ENCODE measurements around the gene TSC22D2.

The TSC22D2 gene

DNA sequence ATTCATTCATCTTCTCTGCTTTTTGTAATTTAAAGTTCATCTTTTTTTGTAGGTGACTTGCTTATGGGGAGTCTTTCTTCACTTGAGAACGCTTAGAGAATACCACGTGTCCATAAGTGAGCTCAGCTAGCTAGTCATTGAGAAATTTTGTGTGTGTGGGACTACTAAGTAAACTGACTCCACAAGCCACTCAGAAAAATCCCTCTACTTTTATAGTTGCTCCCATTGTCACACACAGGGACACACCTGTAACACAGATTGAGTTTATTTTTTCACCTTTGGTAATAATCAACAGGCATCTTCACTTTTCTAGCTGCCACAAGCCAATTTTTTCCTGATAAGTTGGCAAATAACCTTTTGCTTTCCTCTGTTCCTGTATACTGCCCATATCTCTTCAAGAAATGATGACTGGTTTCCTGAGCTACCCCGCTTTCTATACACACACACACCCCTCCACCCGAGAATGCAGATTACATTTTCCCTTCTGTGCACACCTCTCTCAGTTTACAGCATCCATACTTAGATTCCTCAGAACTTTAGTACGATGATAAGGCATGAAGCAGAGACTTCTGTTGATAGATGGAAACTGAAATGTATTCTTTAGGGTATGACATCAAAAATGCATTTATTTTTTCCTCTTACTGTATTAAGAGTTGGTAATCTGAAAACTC lies 4.6 kb downstream of the TSC22D2 start:
- DNase-seq = peak; percentile 47

DNA sequence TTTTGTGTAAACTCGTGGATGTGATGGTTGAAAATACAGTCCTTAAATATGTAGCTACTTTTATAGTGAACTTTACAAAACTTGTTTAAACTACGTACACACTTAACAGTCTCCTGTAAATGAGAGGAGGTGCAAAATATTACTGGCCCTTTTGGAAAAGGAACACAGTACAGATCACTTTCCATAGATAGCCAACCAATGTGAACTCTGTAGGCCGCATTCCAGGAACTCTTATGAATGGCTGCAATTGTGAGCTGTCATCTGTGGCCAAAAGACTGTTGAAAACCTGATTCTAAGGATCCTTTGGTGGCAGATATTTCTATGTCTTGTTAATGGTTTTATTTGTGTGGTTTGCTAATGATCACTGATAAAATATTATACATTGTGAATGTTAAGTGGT lies 6.2 kb downstream of the TSC22D2 start:
- DNase-seq = peak; percentile 56

DNA sequence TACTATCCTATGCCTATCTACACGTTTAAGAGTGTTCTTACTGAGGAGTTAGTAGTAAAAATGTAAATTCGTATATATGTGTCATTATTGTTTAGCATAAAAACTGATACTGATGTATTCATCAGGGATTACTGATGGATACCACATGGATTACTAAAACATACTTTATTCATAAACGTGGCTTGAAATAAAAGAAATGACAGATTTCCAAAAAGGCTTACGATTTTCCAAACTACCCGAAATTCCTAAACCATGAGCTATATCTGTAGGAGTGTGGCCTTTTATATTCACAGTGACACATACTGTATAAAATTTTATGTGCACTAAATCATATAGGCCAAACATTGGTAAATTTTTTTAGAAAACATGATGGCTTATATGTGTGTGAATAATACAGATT lies 6.9 kb downstream of the TSC22D2 start:
- DNase-seq = no peak

DNA sequence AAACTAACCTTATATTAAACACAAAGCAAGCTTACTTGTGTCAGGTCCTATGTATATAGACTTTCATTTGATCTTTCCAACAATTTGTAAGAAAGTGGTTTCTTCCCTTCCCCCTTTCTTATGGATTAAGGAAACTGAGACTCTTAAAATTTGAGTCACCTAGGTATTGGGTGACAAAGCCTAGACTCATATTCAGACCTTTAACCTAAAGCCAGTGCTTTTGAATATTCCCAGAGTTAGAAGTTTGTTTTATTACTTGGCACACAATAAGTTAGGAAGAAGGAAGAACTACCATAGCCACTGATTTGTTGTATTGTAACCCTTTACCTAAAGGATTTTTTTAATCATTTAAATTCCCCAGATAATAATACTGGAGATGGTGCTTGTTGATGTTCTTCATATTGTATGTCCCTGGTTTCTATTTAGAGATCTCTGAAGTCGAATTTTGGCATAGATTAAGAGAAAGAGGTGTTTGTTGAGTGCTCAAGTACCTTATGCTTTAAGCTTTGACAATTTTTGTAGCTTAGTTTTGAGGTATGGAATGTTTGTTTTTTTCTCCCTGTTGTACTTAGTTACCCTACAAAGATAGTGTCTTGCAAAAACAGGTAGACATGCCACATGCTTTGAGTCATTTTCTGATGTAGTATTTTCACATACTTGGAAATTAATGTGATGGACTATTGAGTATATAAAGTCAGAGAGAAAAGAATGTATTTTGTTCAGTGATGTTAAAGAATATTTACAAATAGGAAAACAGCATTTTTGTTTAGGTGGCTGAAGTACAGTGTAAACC lies 11.2 kb downstream of the TSC22D2 start:
- no peak for DNase-seq

DNA sequence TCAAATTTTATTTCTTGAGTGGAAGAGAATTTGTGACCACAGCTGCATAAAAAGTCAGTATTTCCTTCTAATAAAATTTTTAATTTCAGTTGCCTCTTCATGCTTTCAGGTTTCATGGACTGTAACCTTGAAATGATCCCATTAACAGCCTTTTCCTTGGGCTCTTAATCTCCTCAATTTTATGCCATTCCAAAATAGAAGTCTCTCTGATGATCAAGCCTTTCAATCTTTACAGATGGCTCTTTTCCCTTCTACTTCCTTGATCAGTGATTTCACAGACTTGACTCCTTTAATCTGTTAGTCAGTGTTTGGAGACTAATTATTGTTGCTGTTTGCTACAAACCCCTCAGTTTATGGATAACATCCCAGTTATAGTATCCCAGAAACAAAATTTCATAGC lies 11.9 kb downstream of the TSC22D2 start:
- DNase-seq = no peak

GRCh38 chr3:150421256-150421655 lies 13.2 kb downstream of the TSC22D2 start:
- no peak for DNase-seq

GRCh38 chr3:150421799-150422548 lies 13.9 kb downstream of the TSC22D2 start:
- no peak for DNase-seq

DNA sequence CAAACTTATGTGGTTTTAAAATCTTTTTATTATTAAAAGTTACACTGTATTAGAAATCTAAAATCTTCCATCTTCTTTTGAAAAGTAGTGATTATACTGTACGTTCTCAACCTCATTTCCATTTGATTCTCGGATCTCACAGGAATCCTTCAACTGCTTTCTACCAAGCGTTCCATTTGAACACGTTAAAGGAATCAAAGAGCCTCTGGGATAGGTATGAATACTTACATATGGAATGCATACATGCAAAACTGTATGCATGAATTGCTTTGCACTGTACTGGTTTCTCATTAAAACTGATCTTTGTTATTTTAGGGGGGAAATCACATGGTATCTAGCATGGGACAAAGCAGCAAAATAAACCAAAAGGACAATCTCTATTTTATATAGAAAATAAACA lies 14.8 kb downstream of the TSC22D2 start:
- DNase-seq = no peak

- DNase-seq = no peak
Measured at GRCh38 chr3:150423761-150424160, 15.7 kb downstream of the TSC22D2 start.

- DNase-seq = no peak
Measured at GRCh38 chr3:150426292-150426691, 18.2 kb downstream of the TSC22D2 start.

- no peak for DNase-seq
Measured at GRCh38 chr3:150428562-150428961, 20.5 kb downstream of the TSC22D2 start.

DNA sequence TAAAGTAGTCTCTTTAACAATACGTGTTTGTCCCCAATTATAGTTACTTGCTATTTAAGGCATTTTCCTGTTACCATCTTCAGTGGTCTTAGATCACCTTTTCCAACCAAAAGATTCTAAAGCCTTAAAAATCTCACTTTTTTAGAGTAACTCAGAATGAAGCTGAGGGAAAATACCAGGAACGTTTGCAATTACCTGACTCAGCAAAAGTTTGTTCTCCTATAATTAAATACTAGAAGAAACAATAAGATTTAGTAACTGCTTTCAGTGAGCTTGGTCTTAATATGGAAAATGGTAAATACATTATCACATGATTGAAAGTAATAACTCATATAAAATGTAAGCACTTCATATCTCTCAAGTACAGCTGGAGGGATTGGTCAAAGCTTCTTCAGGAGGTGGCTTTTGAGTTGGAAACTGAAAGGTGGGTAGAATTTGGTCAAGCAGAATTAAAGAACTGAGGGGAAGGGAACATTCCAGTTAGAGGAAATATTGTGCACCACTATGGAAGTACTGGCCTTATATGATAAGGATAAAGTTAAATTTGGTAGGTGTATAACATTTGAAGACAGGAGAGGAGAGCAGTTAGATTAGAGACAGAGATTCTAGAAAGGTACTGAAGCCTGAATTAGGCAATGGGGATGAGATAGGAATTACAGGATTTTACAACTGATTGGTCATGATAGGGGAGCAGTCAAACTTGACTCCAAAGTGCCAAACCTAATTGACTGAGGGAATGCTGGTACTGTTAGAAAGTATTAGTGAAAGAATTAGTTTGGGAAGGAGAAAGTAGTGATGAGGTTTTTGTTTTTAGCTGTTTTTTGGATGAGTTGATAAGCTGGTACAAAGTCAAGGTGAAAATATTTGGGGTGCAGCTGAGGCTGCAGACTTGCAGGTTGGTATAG lies 21.9 kb downstream of the TSC22D2 start:
- no peak for DNase-seq

DNA sequence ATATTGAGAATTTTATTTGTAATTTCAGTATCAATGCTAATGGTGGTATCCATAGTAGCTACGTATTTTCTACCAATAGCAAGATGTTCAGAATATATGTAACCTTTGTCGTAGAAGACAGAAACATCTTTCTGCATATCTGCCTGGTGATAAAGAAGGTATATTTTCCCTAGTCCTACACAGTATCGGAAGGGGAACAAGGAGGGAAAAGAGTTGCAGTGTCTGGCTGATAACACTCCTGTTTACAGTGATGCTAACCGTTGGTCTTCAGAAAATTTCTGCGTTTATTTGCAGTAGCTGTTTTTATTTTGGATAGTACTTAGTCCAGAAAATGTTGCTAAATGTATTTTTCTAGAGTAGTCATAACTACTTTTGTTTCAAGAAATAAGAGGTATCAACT lies 25.2 kb downstream of the TSC22D2 start:
- DNase-seq = no peak

GRCh38 chr3:150434234-150434633 lies 26.1 kb downstream of the TSC22D2 start:
- DNase-seq = no peak

- no peak for DNase-seq
Measured at GRCh38 chr3:150436161-150436560, 28.1 kb downstream of the TSC22D2 start.

DNA sequence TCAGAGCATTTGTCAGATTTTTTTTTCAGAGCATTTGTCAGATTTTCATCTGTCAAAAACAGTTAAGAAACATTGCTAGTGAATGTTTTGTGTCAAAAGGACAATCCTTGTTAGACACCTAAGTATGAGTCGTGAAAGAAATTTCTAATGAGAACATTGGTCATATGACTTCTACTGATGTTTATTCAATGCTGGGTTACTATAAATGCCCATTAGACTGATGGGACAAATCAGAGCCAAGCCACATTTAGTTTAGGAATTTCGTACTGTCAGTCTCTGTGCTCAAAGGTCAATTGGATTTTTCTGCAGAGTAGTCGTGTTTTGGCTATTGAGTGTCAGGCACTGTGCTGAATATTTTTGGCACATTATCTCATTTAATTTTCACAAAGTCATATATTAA lies 31.6 kb downstream of the TSC22D2 start:
- no peak for DNase-seq

DNA sequence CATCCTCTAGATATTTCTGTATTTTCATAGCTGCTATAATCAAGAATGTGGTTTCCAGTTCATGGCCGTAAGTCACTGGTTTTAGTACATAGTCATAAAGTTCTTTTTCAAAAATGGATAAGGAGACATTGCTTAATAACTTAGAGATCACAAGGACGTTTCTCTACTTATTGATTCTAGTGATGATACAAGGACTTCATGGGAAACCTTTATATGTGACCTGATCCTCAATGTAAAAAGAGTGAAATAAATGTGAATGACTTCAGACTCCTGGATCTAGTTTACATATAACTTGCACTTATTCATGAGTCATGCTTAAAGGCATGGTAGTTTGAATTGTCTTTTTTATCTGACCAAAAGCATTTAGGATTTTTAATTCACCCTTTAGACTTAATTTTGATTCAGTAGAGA lies 35.2 kb downstream of the TSC22D2 start:
- DNase-seq = no peak

- no peak for DNase-seq
Measured at GRCh38 chr3:150444371-150444770, 36.3 kb downstream of the TSC22D2 start.

GRCh38 chr3:150446470-150446977 lies 38.4 kb downstream of the TSC22D2 start:
- no peak for DNase-seq

DNA sequence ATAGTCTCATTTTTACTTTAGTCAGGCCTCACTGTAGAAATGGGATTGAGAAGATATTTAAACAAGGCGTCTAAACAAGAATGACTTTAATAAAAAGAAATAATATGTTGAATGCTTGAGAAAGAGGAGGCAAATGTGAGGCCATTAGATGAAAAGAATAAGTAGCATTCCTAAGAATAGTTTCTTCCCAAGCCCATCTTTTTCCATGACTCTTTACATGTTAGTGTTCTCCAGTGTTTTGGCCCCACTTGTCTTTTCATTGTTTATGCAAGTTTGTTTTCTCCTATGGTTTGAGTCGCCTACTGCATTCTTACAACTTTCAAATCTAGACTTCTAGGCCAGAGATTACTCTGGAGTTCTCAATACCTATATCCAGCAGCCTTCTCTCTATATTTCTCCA lies 39.0 kb downstream of the TSC22D2 start:
- DNase-seq = no peak

DNA sequence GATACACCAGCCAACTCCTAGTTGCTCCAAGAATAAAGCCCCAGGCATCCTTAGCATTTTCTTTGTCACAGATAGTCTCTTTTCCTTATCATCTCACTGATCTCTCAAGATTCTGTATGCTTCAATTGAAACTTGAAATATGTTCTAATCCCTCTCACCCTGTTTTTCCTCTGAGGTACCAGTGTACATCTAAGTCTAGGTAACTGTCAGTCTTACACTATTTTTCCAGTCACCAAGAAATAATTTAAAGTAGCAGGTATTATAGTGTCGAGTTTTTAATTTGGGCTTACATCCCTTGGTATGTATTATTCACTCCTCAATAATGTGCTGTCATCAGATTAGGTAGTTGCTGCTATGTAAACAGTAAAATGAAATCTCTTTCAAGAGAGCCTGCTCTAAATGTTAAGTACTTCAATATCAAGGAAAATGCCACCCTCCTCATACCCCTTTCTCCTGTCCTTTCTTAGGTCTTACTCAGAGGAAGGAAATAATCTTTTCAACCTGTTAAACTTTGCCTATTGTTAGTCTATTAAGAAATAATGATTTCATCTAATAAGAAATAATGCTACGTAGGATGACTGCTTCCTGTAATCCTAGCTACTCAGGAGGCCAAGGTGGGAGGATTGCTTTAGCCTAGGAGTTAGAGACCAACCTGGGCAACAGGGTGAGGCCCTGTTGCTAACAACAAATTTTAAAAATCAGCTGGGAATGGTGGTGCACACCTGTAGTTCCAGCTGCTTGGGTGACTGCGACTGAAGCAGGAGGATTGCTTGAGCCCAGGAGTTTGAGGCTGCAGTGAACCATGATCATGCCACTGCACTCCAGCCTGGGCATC lies 39.8 kb downstream of the TSC22D2 start:
- DNase-seq = no peak

Measured in eye (tissue), 1 donor.